Neural cell (in vitro differentiated cells): ENCODE measurements around the gene EPHA2. TPM values are rescaled to one million over a fixed set of nuclear protein-coding genes. Genes with fewer than 3 reads are reported as not detected.

Experiments used
- H2AFZ ChIP-seq: fragments of 200-600, 300-800 bp; sonication (generic), shearing (Covaris generic); 2 replicates; pipeline ENCODE4 v1.6.0; 2014; ENCODE audit warnings: low read depth, mild to moderate bottlenecking, antibody characterized with exemption, low read length, moderate library complexity
- H3F3A ChIP-seq: fragments of 200-600 bp; shearing (Covaris generic); 2 replicates; pipeline ENCODE4 v1.6.1; 2016; ENCODE audit warnings: mild to moderate bottlenecking, moderate library complexity, mixed read lengths, antibody characterized with exemption, low read length; ENCODE audit not compliant: insufficient read depth, poor library complexity, severe bottlenecking
- H3K27ac ChIP-seq: fragments of 200-600, 300-800 bp; sonication (generic), shearing (Covaris generic); 2 replicates; pipeline ENCODE4 v1.5.1; 2014; ENCODE audit warnings: mild to moderate bottlenecking, low read length, moderate library complexity
- H3K27me3 ChIP-seq: fragments of 300-800, 200-600 bp; sonication (generic), shearing (Covaris generic); 2 replicates; pipeline ENCODE4 v1.6.0; 2014; ENCODE audit warnings: mild to moderate bottlenecking, low read depth, low read length, moderate library complexity; ENCODE audit not compliant: insufficient read depth
- H3K36me3 ChIP-seq: fragments of 300-800, 200-600 bp; sonication (generic), shearing (Covaris generic); 2 replicates; pipeline ENCODE4 v1.5.1; 2014; ENCODE audit warnings: mild to moderate bottlenecking, antibody characterized with exemption, low read length, moderate library complexity; ENCODE audit not compliant: insufficient read depth
- H3K4me2 ChIP-seq: fragments of 300-800, 200-600 bp; sonication (generic), shearing (Covaris generic); 2 replicates; pipeline ENCODE4 v1.6.0; 2014; ENCODE audit warnings: mild to moderate bottlenecking, low read length
- H3K4me3 ChIP-seq: fragments of 300-800, 200-600 bp; sonication (generic), shearing (Covaris generic); 2 replicates; pipeline ENCODE4 v1.5.1; 2014; ENCODE audit warnings: mild to moderate bottlenecking, low read length, moderate library complexity
- H3K79me2 ChIP-seq: fragments of 200-600 bp; shearing (Covaris generic); replicated peaks from 2 replicates; pipeline ENCODE4 v1.6.0; 2014; ENCODE audit warnings: mild to moderate bottlenecking, low read length, moderate library complexity; ENCODE audit not compliant: insufficient read depth
- H3K9ac ChIP-seq: fragments of 300-800, 200-600 bp; sonication (generic), shearing (Covaris generic); 2 replicates; pipeline ENCODE4 v1.6.1; 2016; ENCODE audit warnings: mild to moderate bottlenecking, low read length, mixed read lengths
- H3K9me2 ChIP-seq: fragments of 200-600 bp; shearing (Covaris generic); 2 replicates; pipeline ENCODE4 v1.6.1; 2016; ENCODE audit warnings: mild to moderate bottlenecking, low read length, mixed read lengths; ENCODE audit not compliant: insufficient read depth
- H3K9me3 ChIP-seq: fragments of 200-600, 300-800 bp; sonication (generic), shearing (Covaris generic); 2 replicates; pipeline ENCODE4 v1.6.1; 2016; ENCODE audit warnings: mild to moderate bottlenecking, mixed run types, low read length, moderate library complexity, mixed read lengths
- H4K20me1 ChIP-seq: fragments of 200-600 bp; shearing (Covaris generic); 2 replicates; pipeline ENCODE4 v1.6.1; 2016; ENCODE audit warnings: mild to moderate bottlenecking, mixed run types; ENCODE audit not compliant: insufficient read depth
- CTCF ChIP-seq: fragments of 450-650 bp; IDR thresholded peaks from 2 replicates; pipeline ENCODE4 v1.5.1; 2014; ENCODE audit warnings: antibody characterized with exemption, mild to moderate bottlenecking, moderate library complexity; ENCODE audit not compliant: poor library complexity, severe bottlenecking
- EP300 ChIP-seq: fragments of 450-650 bp; conservative IDR thresholded peaks from 2 replicates; pipeline ENCODE4 v1.6.1; 2014; ENCODE audit warnings: antibody characterized with exemption, mild to moderate bottlenecking, moderate library complexity; ENCODE audit not compliant: poor library complexity, severe bottlenecking
- EZH2 ChIP-seq: fragments of 200-600, 300-800 bp; shearing (Covaris generic), sonication (generic); IDR thresholded peaks from 2 replicates; pipeline ENCODE4 v1.6.1; 2014; ENCODE audit warnings: antibody characterized with exemption, low read length, borderline replicate concordance, mild to moderate bottlenecking; ENCODE audit not compliant: insufficient read depth, poor library complexity, severe bottlenecking
- MXI1 ChIP-seq: fragments of 450-650 bp; conservative IDR thresholded peaks from 2 replicates; pipeline ENCODE4 v1.6.1; 2014; ENCODE audit warnings: antibody characterized with exemption, mild to moderate bottlenecking; ENCODE audit not compliant: poor library complexity, severe bottlenecking
- POLR2AphosphoS5 ChIP-seq: IDR thresholded peaks from 2 replicates; pipeline ENCODE4 v1.6.1; 2012
- RAD21 ChIP-seq: fragments of 450-650 bp; conservative IDR thresholded peaks from 2 replicates; pipeline ENCODE4 v1.6.1; 2014; ENCODE audit warnings: antibody characterized with exemption, mild to moderate bottlenecking, moderate library complexity
- REST ChIP-seq: IDR thresholded peaks from 2 replicates; pipeline ENCODE4 v1.6.1; 2012; ENCODE audit warnings: borderline replicate concordance
- SMC3 ChIP-seq: fragments of 450-650 bp; conservative IDR thresholded peaks from 2 replicates; pipeline ENCODE4 v1.6.1; 2014; ENCODE audit warnings: antibody characterized with exemption, mild to moderate bottlenecking, moderate library complexity; ENCODE audit not compliant: poor library complexity
- TAF1 ChIP-seq: IDR thresholded peaks from 2 replicates; pipeline ENCODE4 v1.6.1; 2012; ENCODE audit warnings: low read depth
- polyA plus RNA-seq: library from polyadenylated mRNA; depleted of rRNA; stranded (reverse); fragments of >200 nt; gene quantifications from 2 replicates; pipeline ENCODE4 v1.2.3, GENCODE V29; 2014

The EPHA2 gene
- polyA plus RNA-seq, 1 donor from 2014 or later, result 0.63 TPM

GRCh38 chr1:16092097-16092922 is 63.6 kb downstream of the EPHA2 start:
- Histone ChIP-seq H3K9me2 (no peaks in the 10 kb centered on the region), H3K79me2 (no peaks in the 10 kb centered on the region), H3K4me3 (no peak overlapping the region), H3F3A (no peaks in the 10 kb centered on the region), H3K9ac (no peak overlapping the region), H3K36me3 (no peaks in the 10 kb centered on the region), H3K4me2 (no peak overlapping the region), H3K27me3 (no peaks in the 10 kb centered on the region), H4K20me1 (no peaks in the 10 kb centered on the region), H2AFZ (no peak overlapping the region), H3K27ac (no peak overlapping the region), H3K9me3 (no peaks in the 10 kb centered on the region)
- TF ChIP-seq MXI1, result no peak
- TF ChIP-seq RAD21, result no peak
- TF ChIP-seq EP300, result no peak
- no peak for TF ChIP-seq CTCF
- no peak for TF ChIP-seq TAF1
- no peak for TF ChIP-seq REST
- no peak for TF ChIP-seq POLR2AphosphoS5
- TF ChIP-seq EZH2, result no peak
- TF ChIP-seq SMC3, result no peak

DNA sequence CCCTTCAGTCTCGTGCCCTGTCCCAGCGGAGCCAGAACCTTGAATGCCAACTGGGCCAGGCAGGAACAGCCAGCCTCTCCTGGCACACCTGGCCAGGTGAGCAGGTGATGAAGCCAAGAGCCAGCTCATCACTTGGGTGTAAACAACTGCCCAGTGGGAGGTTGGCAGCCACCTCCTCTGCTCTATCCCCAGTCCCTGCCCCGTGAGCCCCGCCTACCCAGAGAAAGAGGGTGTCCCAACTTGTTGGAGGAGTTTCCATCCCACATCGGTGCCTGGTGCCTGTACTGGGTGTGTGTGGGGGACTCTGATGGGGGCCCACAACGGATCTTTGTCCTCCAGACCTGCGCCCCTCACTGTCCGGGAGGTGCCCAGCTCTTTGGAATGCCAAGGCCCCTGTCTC is 64.6 kb downstream of the EPHA2 start:
- no peak overlapping the region for H3K4me3 ChIP-seq
- H3F3A ChIP-seq, result no peaks in the 10 kb centered on the region
- no peak overlapping the region for H3K4me2 ChIP-seq
- H3K79me2 ChIP-seq, result no peaks in the 10 kb centered on the region
- H3K9ac ChIP-seq, result no peak overlapping the region
- no peak overlapping the region for H3K27ac ChIP-seq
- TF ChIP-seq EP300 (no peak), RAD21 (no peak), SMC3 (no peak), EZH2 (no peak), MXI1 (no peak), POLR2AphosphoS5 (no peak), CTCF (no peak), TAF1 (no peak), REST (no peak)
- H3K27me3 ChIP-seq, result no peaks in the 10 kb centered on the region
- H2AFZ ChIP-seq, result no peak overlapping the region
- no peaks in the 10 kb centered on the region for H3K36me3 ChIP-seq
- no peaks in the 10 kb centered on the region for H4K20me1 ChIP-seq
- no peaks in the 10 kb centered on the region for H3K9me3 ChIP-seq
- no peaks in the 10 kb centered on the region for H3K9me2 ChIP-seq
